Measurements from ENCODE around the gene CD300C.
"Not testable (repeated sequence)": the region's sequence is repeated elsewhere in the genome, so short reads cannot be mapped to it uniquely, and the experiment has no call there.

Gene CD300C

GRCh38 chr17:74561586-74561985 lies 15.7 kb upstream of the CD300C start:
- DNase-seq = no peak

- no peak for DNase-seq
Measured at GRCh38 chr17:74558882-74559519, 13.1 kb upstream of the CD300C start.

- DNase-seq = not testable (repeated sequence)
Measured at GRCh38 chr17:74558402-74558801, 12.5 kb upstream of the CD300C start.

GRCh38 chr17:74555427-74555940 lies 9.6 kb upstream of the CD300C start:
- DNase-seq = no peak

- no peak for DNase-seq
Measured at GRCh38 chr17:74554909-74555308, 9.0 kb upstream of the CD300C start.

- no peak for DNase-seq
Measured at GRCh38 chr17:74552037-74552436, 6.1 kb upstream of the CD300C start.

- DNase-seq = no peak
Measured at GRCh38 chr17:74550602-74551001, 4.7 kb upstream of the CD300C start.

GRCh38 chr17:74549343-74549742 lies 3.4 kb upstream of the CD300C start:
- DNase-seq = no peak

- no peak for DNase-seq
Measured at GRCh38 chr17:74547736-74548135, 1.8 kb upstream of the CD300C start.

- DNase-seq = no peak
Measured at GRCh38 chr17:74547264-74547663, 1.3 kb upstream of the CD300C start.

- DNase-seq = no peak
Measured at GRCh38 chr17:74546586-74546985, 671 bp upstream of the CD300C start.

GRCh38 chr17:74544991-74545842 lies 698 bp downstream of the CD300C start:
- DNase-seq = no peak

- DNase-seq = no peak
Measured at GRCh38 chr17:74543891-74544760, 1.8 kb downstream of the CD300C start.

GRCh38 chr17:74543406-74543805 lies 2.5 kb downstream of the CD300C start:
- DNase-seq = no peak

- no peak for DNase-seq
Measured at GRCh38 chr17:74542727-74543383, 3.1 kb downstream of the CD300C start.

- DNase-seq = no peak
Measured at GRCh38 chr17:74542166-74542565, 3.7 kb downstream of the CD300C start.

GRCh38 chr17:74541176-74542111 lies 4.5 kb downstream of the CD300C start:
- DNase-seq = no peak

GRCh38 chr17:74539281-74539820 lies 6.6 kb downstream of the CD300C start:
- no peak for DNase-seq

GRCh38 chr17:74536890-74537289 lies 9.0 kb downstream of the CD300C start:
- DNase-seq = no peak

GRCh38 chr17:74532115-74532514 lies 13.8 kb downstream of the CD300C start:
- no peak for DNase-seq

GRCh38 chr17:74531231-74531761 lies 14.6 kb downstream of the CD300C start, which contains the start of gene CD300LB:
CD300LB (minus strand) TSS chr17:74531475; CDS start chr17:74531350, 125 bp downstream.
- no peak for DNase-seq
